B cell (primary cell): ENCODE results near the gene TSHR. TPM values are rescaled to one million over a fixed set of nuclear protein-coding genes. Genes with fewer than 3 reads are reported as not detected.

Source experiments
- ATAC-seq: fragments of 200-7000 bp; cut with Tn5 transposase; one replicate; pipeline ENCODE4 v1.10.0; 2021; ENCODE audit warnings: low read depth, mild to moderate bottlenecking, moderate number of reproducible peaks, moderate library complexity
- CTCF ChIA-PET: fragments of 350-600 bp; sonication (Branson Sonifier 250); formaldehyde crosslinking; loops from one replicate; lab custom pipeline; 2021; ENCODE audit warnings: antibody characterized with exemption, inconsistent platforms; lab: Charles Lee
- POLR2A ChIA-PET: fragments of 350-600 bp; sonication (Branson Sonifier 250); formaldehyde crosslinking; loops from one replicate; lab custom pipeline; 2021; ENCODE audit warnings: antibody characterized with exemption; lab: Charles Lee
- DNase-seq: peaks from one replicate; pipeline ENCODE4 v3.0.0; 2013
- H2AFZ ChIP-seq: 2 replicates; pipeline ENCODE4 v1.6.1; 2012; ENCODE audit warnings: mild to moderate bottlenecking, low read depth, low read length; ENCODE audit not compliant: insufficient read depth, poor library complexity, severe bottlenecking
- H3K27ac ChIP-seq, 2 donors: 1 replicate in 1 of 2; 2 replicates in 1 of 2; pipeline ENCODE4 v1.5.1; 2012 to 2013; ENCODE audit warnings: low read length in 2 of 2, mild to moderate bottlenecking in 2 of 2, moderate library complexity in 1 of 2
- H3K27me3 ChIP-seq, 4 experiments: fragments of 200-600 bp in 1 of 4; sonication (generic) in 1 of 4; replicated peaks in 1 of 4; 1 replicate in 2 of 4; 2 replicates in 2 of 4; pipeline versions ENCODE4 v1.6.1 to v1.7.0; 2013 to 2016; ENCODE audit warnings: low read length in 3 of 4, mild to moderate bottlenecking in 2 of 4, mixed read lengths in 1 of 4, moderate library complexity in 1 of 4; ENCODE audit not compliant: insufficient read depth in 4 of 4, control insufficient read depth in 3 of 4; ENCODE audit errors: control extremely low read depth in 1 of 4
- H3K36me3 ChIP-seq, 2 experiments: replicated peaks in 1 of 2; 1 replicate in 1 of 2; 2 replicates in 1 of 2; pipeline versions ENCODE4 v1.6.1 to v1.7.1; 2013; ENCODE audit warnings: low read length in 1 of 2; ENCODE audit not compliant: insufficient read depth in 2 of 2, control insufficient read depth in 1 of 2; ENCODE audit errors: control extremely low read depth in 1 of 2, extremely low read depth in 1 of 2
- H3K4me1 ChIP-seq, 2 donors: fragments of 200-600 bp in 1 of 2; sonication (generic) in 1 of 2; 1 replicate in 1 of 2; 2 replicates in 1 of 2; pipeline versions ENCODE4 v1.5.1 to v1.6.1; 2013 to 2017; ENCODE audit warnings: low read length in 2 of 2; ENCODE audit not compliant: control insufficient read depth in 2 of 2, insufficient read depth in 2 of 2
- H3K4me2 ChIP-seq: replicated peaks from 2 replicates; pipeline ENCODE3; 2012; ENCODE audit warnings: mild to moderate bottlenecking, low read depth, low read length; ENCODE audit not compliant: poor library complexity, severe bottlenecking
- H3K4me3 ChIP-seq, 5 experiments: fragments of 200-600 bp in 1 of 5; sonication (generic) in 1 of 5; 1 replicate in 3 of 5; 2 replicates in 2 of 5; pipeline versions ENCODE4 v1.5.1 to v1.7.0; 2011 to 2016; ENCODE audit warnings: low read length in 4 of 5, mild to moderate bottlenecking in 4 of 5, low read depth in 2 of 5, control low read depth in 1 of 5, moderate library complexity in 1 of 5; ENCODE audit not compliant: insufficient read depth in 1 of 5; ENCODE audit errors: control extremely low read depth in 1 of 5, extremely low read depth in 1 of 5
- H3K79me2 ChIP-seq: fragments of 200-600 bp; sonication (generic); one replicate; pipeline ENCODE4 v1.6.0; 2016; ENCODE audit warnings: low read length; ENCODE audit not compliant: control insufficient read depth, insufficient read depth
- H3K9ac ChIP-seq: fragments of 200-600 bp; sonication (generic); 2 replicates; pipeline ENCODE4 v1.6.1; 2017; ENCODE audit warnings: mild to moderate bottlenecking, low read length, moderate library complexity
- H3K9me3 ChIP-seq, 3 donors: one replicate each; pipeline versions ENCODE4 v1.6.1 to v1.7.1; 2013; ENCODE audit warnings: low read length in 2 of 3; ENCODE audit not compliant: control insufficient read depth in 2 of 3, insufficient read depth in 1 of 3; ENCODE audit errors: control extremely low read depth in 1 of 3
- H4K20me1 ChIP-seq: 2 replicates; pipeline ENCODE4 v1.6.0; 2012; ENCODE audit warnings: mild to moderate bottlenecking, low read length; ENCODE audit not compliant: insufficient read depth, control insufficient read depth, poor library complexity, severe bottlenecking
- H3K27ac Mint-ChIP-seq: one replicate; pipeline ENCODE4 v1.8.0; 2021; ENCODE audit warnings: mixed read lengths
- H3K27me3 Mint-ChIP-seq: one replicate; pipeline ENCODE4 v1.8.0; 2021; ENCODE audit warnings: mixed read lengths
- H3K4me1 Mint-ChIP-seq: one replicate; pipeline ENCODE4 v1.8.0; 2021; ENCODE audit warnings: mixed read lengths
- H3K4me3 Mint-ChIP-seq: one replicate; pipeline ENCODE4 v1.8.0; 2021; ENCODE audit warnings: mixed read lengths
- H3K9me3 Mint-ChIP-seq: one replicate; pipeline ENCODE4 v1.8.0; 2022; ENCODE audit warnings: mixed read lengths; ENCODE audit not compliant: insufficient read depth
- EZH2 ChIP-seq: IDR thresholded peaks from 2 replicates; pipeline ENCODE4 v1.6.1; 2012; ENCODE audit warnings: borderline replicate concordance, low read depth, mild to moderate bottlenecking, moderate library complexity, low read length; ENCODE audit not compliant: insufficient read depth, poor library complexity, severe bottlenecking
- WGBS: methylation state at CpG from one replicate; pipeline ENCODE4 v1.1.5; 2013; ENCODE audit warnings: missing lambda C conversion rate; ENCODE audit not compliant: insufficient coverage; 5-methylcytosine and 5-hydroxymethylcytosine counted together
- intact Hi-C: fragments of 100-400 bp; cut with micrococcal nuclease; formaldehyde crosslinking; loops from one replicate; pipeline ENCODE4 v1.10.0; 2022
- polyA plus RNA-seq: library from polyadenylated mRNA; depleted of rRNA; stranded (reverse); fragments of >200 nt; gene quantifications from 2 replicates; pipeline ENCODE4 v1.2.3, GENCODE V29; 2012
- total RNA-seq, 2 donors: library from RNA; stranded (reverse); fragments of 120-200 nt in 1 of 2; gene quantifications; 1 replicate in 1 of 2; 2 replicates in 1 of 2; pipeline versions ENCODE4 v1.2.3 to v1.2.4, GENCODE V29; 2013 to 2022
- TF ChIP-seq, protein P1 (sequence below): fragments of 200-600 bp; IDR thresholded peaks from one replicate; pipeline ENCODE4 v1.8.0; 2022; ENCODE audit warnings: antibody characterized with exemption, mild to moderate bottlenecking

TSHR gene
- total and polyA plus RNA-seq, 2 donors (not counting 1 experiment from before 2014, with no cell fraction given): 0.15 to 0.37 TPM

DNA sequence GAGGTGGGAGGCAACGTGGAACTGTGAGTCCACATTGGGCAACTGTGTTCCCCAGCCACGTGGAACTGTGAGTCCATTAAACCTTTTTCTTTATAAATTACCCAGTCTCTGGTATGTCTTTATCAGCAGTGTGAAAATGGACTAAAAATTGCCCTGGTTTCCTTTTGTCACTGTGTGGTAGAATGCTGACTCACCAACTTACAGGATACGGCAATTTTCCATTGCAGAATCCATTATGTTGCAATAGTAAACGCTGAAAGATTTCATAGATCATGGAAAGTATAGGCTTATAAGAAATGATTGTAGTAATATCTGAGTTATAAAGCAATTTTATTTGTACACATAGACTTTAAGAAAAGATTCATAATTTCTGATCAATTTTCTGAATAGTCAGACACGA is 172.4 kb downstream of the TSHR start:
- Histone ChIP-seq H3K4me2 (no peak overlapping the region), H3K4me3 (no peak overlapping the region), H4K20me1 (no peaks in the 10 kb centered on the region), H3K27ac (no peak overlapping the region), H3K27me3 (no peaks in the 10 kb centered on the region), H2AFZ (no peak overlapping the region), H3K79me2 (no peaks in the 10 kb centered on the region), H3K4me1 (peaks cover 6 to 11% of the 10 kb centered on the region in 2 donors), H3K9me3 (peaks cover 0 to 2% (median 0%) of the 10 kb centered on the region in 3 donors), H3K36me3 (no peaks in the 10 kb centered on the region), H3K9ac (no peak overlapping the region)
- TF ChIP-seq, protein P1, sequence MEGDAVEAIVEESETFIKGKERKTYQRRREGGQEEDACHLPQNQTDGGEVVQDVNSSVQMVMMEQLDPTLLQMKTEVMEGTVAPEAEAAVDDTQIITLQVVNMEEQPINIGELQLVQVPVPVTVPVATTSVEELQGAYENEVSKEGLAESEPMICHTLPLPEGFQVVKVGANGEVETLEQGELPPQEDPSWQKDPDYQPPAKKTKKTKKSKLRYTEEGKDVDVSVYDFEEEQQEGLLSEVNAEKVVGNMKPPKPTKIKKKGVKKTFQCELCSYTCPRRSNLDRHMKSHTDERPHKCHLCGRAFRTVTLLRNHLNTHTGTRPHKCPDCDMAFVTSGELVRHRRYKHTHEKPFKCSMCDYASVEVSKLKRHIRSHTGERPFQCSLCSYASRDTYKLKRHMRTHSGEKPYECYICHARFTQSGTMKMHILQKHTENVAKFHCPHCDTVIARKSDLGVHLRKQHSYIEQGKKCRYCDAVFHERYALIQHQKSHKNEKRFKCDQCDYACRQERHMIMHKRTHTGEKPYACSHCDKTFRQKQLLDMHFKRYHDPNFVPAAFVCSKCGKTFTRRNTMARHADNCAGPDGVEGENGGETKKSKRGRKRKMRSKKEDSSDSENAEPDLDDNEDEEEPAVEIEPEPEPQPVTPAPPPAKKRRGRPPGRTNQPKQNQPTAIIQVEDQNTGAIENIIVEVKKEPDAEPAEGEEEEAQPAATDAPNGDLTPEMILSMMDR: no peak
- no peak for TF ChIP-seq EZH2
- Mint-ChIP-seq H3K27ac (no peak overlapping the region), H3K4me1 (peaks cover 14% of the 10 kb centered on the region), H3K27me3 (peaks cover 6% of the 10 kb centered on the region), H3K4me3 (no peak overlapping the region), H3K9me3 (no peaks in the 10 kb centered on the region)
- POLR2A ChIA-PET: no interaction called here
- CTCF ChIA-PET: no interaction called here
- intact Hi-C loops: no loop called here
- no CpG with 5 or more reads among the region's 5 CpGs for WGBS
- DNase-seq: no peak
- ATAC-seq: no peak

DNA sequence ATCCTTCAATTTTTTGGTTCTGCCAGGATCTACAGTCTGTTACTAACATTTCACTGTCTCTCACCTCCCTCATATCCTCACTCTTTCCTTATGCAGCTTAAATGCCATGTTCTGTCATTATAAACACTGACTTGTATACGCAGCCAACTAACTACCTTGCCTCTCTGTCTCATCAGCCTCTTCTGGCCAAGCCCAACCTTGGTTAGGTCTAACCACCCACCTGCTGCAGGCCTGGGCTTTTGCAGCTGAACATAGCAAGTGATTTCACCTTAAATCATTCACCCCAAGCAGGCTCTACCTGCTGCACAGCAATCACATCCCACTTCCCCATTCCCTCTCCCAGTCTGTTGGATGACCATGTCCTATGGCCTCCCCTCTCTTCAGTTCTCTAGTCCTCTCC is 173.8 kb downstream of the TSHR start:
- ChIA-PET POLR2A (no interaction called here), CTCF (no interaction called here)
- DNase-seq: no peak
- Mint-ChIP-seq H3K4me1 (peaks cover 14% of the 10 kb centered on the region), H3K27ac (no peak overlapping the region), H3K27me3 (peaks cover 6% of the 10 kb centered on the region), H3K4me3 (no peak overlapping the region), H3K9me3 (no peaks in the 10 kb centered on the region)
- Histone ChIP-seq H3K9ac (no peak overlapping the region), H3K4me1 (peaks cover 6 to 8% of the 10 kb centered on the region in 2 donors), H3K4me2 (no peak overlapping the region), H3K9me3 (peaks cover 0 to 2% (median 0%) of the 10 kb centered on the region in 3 donors), H3K4me3 (no peak overlapping the region), H3K36me3 (no peaks in the 10 kb centered on the region), H3K79me2 (no peaks in the 10 kb centered on the region), H3K27me3 (no peaks in the 10 kb centered on the region), H3K27ac (no peak overlapping the region), H4K20me1 (no peaks in the 10 kb centered on the region), H2AFZ (no peak overlapping the region)
- intact Hi-C loops: no loop called here
- 100% methylated on average over 1 of the region's 1 CpG for WGBS
- TF ChIP-seq EZH2: no peak
- TF ChIP-seq, protein P1: no peak
- no peak for ATAC-seq
